ENCODE data around the gene TMC2. TPM values are rescaled to one million over a fixed set of nuclear protein-coding genes. Genes with fewer than 3 reads are reported as not detected.

Gene TMC2
- total RNA-seq, 2 experiments from 2014 or later: not detected

GRCh38 chr20:2527762-2528161 is 8.6 kb upstream of the TMC2 start:
- peaks cover 3% of the 10 kb centered on the region for H3K27me3 Mint-ChIP-seq
- no peak for ATAC-seq
- DNase-seq: no peak
- no peaks in the 10 kb centered on the region for H3K9me3 Mint-ChIP-seq
- H3K27ac Mint-ChIP-seq: no peak overlapping the region
- no peak overlapping the region for H3K4me3 Mint-ChIP-seq
- intact Hi-C loops (cut with micrococcal nuclease): loop anchor here (10.0 kb wide), 1 partner anchor 117 kb away; no protein-coding TSS in a partner anchor
- peaks cover 11% of the 10 kb centered on the region for H3K4me1 Mint-ChIP-seq (ENCODE audit: low read depth)
- ChIA-PET POLR2A (interaction anchor here (1.3 to 3.2 kb wide), 3 partner anchors 58 to 425 kb away, joined by 3 to 11 read pairs (median 7); partner anchors contain the start of gene NOP56), CTCF (no interaction called here)
- H3K36me3 Mint-ChIP-seq (ENCODE audit: low read depth): no peaks in the 10 kb centered on the region
- TF ChIP-seq CTCF (IDR thresholded peaks at IDR 0.05): no peak

- Mint-ChIP-seq H3K4me1 (ENCODE audit: low read depth) (peaks cover 10% of the 10 kb centered on the region), H3K36me3 (ENCODE audit: low read depth) (no peaks in the 10 kb centered on the region), H3K27ac (no peak overlapping the region), H3K4me3 (no peak overlapping the region), H3K9me3 (no peaks in the 10 kb centered on the region), H3K27me3 (peaks cover 6% of the 10 kb centered on the region)
- ATAC-seq (no peak), DNase-seq (no peak)
- ChIA-PET CTCF (interaction anchor here (0.9 kb wide), 1 partner anchor 10 kb away, joined by 4 read pairs; no protein-coding TSS in a partner anchor), POLR2A (interaction anchor here (0.7 to 3.2 kb wide), 4 partner anchors 50 to 123 kb away, joined by 5 to 11 read pairs (median 6); partner anchors contain the start of gene NOP56)
- intact Hi-C loops (cut with micrococcal nuclease): loop anchor here (10.0 kb wide), 1 partner anchor 116 kb away; no protein-coding TSS in a partner anchor
- no peak for TF ChIP-seq CTCF (IDR thresholded peaks at IDR 0.05)
Observed at GRCh38 chr20:2528671-2529271, 7.6 kb upstream of the TMC2 start.

GRCh38 chr20:2533118-2533517 is 3.3 kb upstream of the TMC2 start:
- no peaks in the 10 kb centered on the region for H3K9me3 Mint-ChIP-seq
- intact Hi-C loops (cut with micrococcal nuclease): no loop called here
- POLR2A ChIA-PET: no interaction called here
- H3K4me3 Mint-ChIP-seq: no peak overlapping the region
- peaks cover 8% of the 10 kb centered on the region for H3K4me1 Mint-ChIP-seq (ENCODE audit: low read depth)
- H3K36me3 Mint-ChIP-seq (ENCODE audit: low read depth): no peaks in the 10 kb centered on the region
- H3K27me3 Mint-ChIP-seq: peaks cover 8% of the 10 kb centered on the region
- ATAC-seq (no peak), DNase-seq (no peak)
- no peak for TF ChIP-seq CTCF (IDR thresholded peaks at IDR 0.05)
- CTCF ChIA-PET: interaction anchor here (3.9 kb wide), 1 partner anchor 11 kb away, joined by 26 read pairs; no protein-coding TSS in a partner anchor
- H3K27ac Mint-ChIP-seq: no peak overlapping the region

GRCh38 chr20:2535711-2536559 is 438 bp upstream of the TMC2 start:
- CTCF ChIA-PET: interaction anchor here (1.5 kb wide), 1 partner anchor 14 kb away, joined by 9 read pairs; no protein-coding TSS in a partner anchor

More at GRCh38 chr20:2535711-2536559, 438 bp upstream of the TMC2 start:
- no peak overlapping the region for H3K4me3 Mint-ChIP-seq
- H3K4me1 Mint-ChIP-seq (ENCODE audit: low read depth): no peaks in the 10 kb centered on the region
- no peak for DNase-seq
- POLR2A ChIA-PET: interaction anchor here (1.6 kb wide), 1 partner anchor 11 kb away, joined by 4 read pairs; no protein-coding TSS in a partner anchor
- peaks cover 18% of the 10 kb centered on the region for H3K27me3 Mint-ChIP-seq
- H3K36me3 Mint-ChIP-seq (ENCODE audit: low read depth): no peaks in the 10 kb centered on the region
- no peak for ATAC-seq
- intact Hi-C loops (cut with micrococcal nuclease): no loop called here
- H3K27ac Mint-ChIP-seq: no peak overlapping the region
- H3K9me3 Mint-ChIP-seq: no peaks in the 10 kb centered on the region
- TF ChIP-seq CTCF (IDR thresholded peaks at IDR 0.05): no peak

Measured in activated CD8-positive, alpha-beta T cell treated with anti-CD3 and anti-CD28 coated beads for 36 hours (primary cell).